Mesenchymal stem cell (in vitro differentiated cells and primary cell): ENCODE measurements around the gene COL23A1.
"Not testable (repeated sequence)": the region's sequence is repeated elsewhere in the genome, so short reads cannot be mapped to it uniquely, and the experiment has no call there.

ENCODE experiments used
- DNase-seq: peaks from one replicate; pipeline ENCODE4 v3.0.0-alpha.2; 2013
- H2AFZ ChIP-seq: one replicate; pipeline ENCODE4 v1.6.1; 2013; ENCODE audit warnings: low read depth, mild to moderate bottlenecking, control low read depth, inconsistent platforms, low read length, moderate library complexity
- H2AK5ac ChIP-seq: 2 replicates; pipeline ENCODE4 v1.6.1; 2013; ENCODE audit warnings: low read length, moderate library complexity, mild to moderate bottlenecking, inconsistent platforms; ENCODE audit not compliant: severe bottlenecking
- H2BK120ac ChIP-seq: one replicate; pipeline ENCODE4 v1.6.1; 2013; ENCODE audit warnings: low read depth, mild to moderate bottlenecking, inconsistent platforms, low read length, moderate library complexity
- H2BK12ac ChIP-seq, 2 experiments: one replicate each; pipeline ENCODE4 v1.6.1; 2013; ENCODE audit warnings: inconsistent platforms in 2 of 2, low read length in 2 of 2, mild to moderate bottlenecking in 2 of 2, moderate library complexity in 2 of 2, control low read depth in 1 of 2
- H2BK15ac ChIP-seq: one replicate; pipeline ENCODE4 v1.6.1; 2013; ENCODE audit warnings: mild to moderate bottlenecking, low read depth, inconsistent platforms; ENCODE audit not compliant: poor library complexity, severe bottlenecking
- H2BK5ac ChIP-seq: 2 replicates; pipeline ENCODE4 v1.6.1; 2013; ENCODE audit warnings: low read depth, mild to moderate bottlenecking, low read length, control low read depth, inconsistent platforms; ENCODE audit not compliant: poor library complexity, severe bottlenecking
- H3K14ac ChIP-seq, 2 experiments: one replicate each; pipeline ENCODE4 v1.6.1; 2013; ENCODE audit warnings: inconsistent platforms in 2 of 2, low read length in 2 of 2, control low read depth in 1 of 2, mild to moderate bottlenecking in 1 of 2, moderate library complexity in 1 of 2
- H3K18ac ChIP-seq, 2 experiments: one replicate each; pipeline ENCODE4 v1.6.1; 2013; ENCODE audit warnings: inconsistent platforms in 2 of 2, low read length in 2 of 2, control low read depth in 1 of 2, low read depth in 1 of 2, mild to moderate bottlenecking in 1 of 2
- H3K23ac ChIP-seq, 2 experiments: one replicate each; pipeline ENCODE4 v1.6.1; 2013; ENCODE audit warnings: inconsistent platforms in 2 of 2, low read length in 2 of 2, mild to moderate bottlenecking in 2 of 2, moderate library complexity in 2 of 2, control low read depth in 1 of 2
- H3K27ac ChIP-seq: 2 replicates; pipeline ENCODE4 v1.5.1; 2013; ENCODE audit warnings: mild to moderate bottlenecking, moderate library complexity, low read length, control low read depth, inconsistent platforms; ENCODE audit not compliant: poor library complexity, severe bottlenecking
- H3K27me3 ChIP-seq, 2 experiments: 2 replicates each; pipeline versions ENCODE4 v1.6.1 to v1.7.0; 2013; ENCODE audit warnings: low read length in 2 of 2, mild to moderate bottlenecking in 2 of 2, moderate library complexity in 2 of 2, control low read depth in 1 of 2, inconsistent platforms in 1 of 2; ENCODE audit not compliant: control insufficient read depth in 1 of 2, insufficient read depth in 1 of 2
- H3K36me3 ChIP-seq, 2 experiments: 2 replicates each; pipeline versions ENCODE4 v1.6.1 to v1.7.0; 2013; ENCODE audit warnings: low read length in 2 of 2, control low read depth in 1 of 2, inconsistent platforms in 1 of 2, low read depth in 1 of 2, mild to moderate bottlenecking in 1 of 2; ENCODE audit not compliant: insufficient read depth in 2 of 2, control insufficient read depth in 1 of 2
- H3K4ac ChIP-seq, 2 experiments: one replicate each; pipeline ENCODE4 v1.6.1; 2013; ENCODE audit warnings: inconsistent platforms in 2 of 2, low read length in 2 of 2, mild to moderate bottlenecking in 2 of 2, moderate library complexity in 2 of 2, control low read depth in 1 of 2, low read depth in 1 of 2
- H3K4me1 ChIP-seq: 2 replicates; pipeline ENCODE4 v1.6.1; 2013; ENCODE audit warnings: low read depth, low read length, control low read depth; ENCODE audit not compliant: control insufficient read depth, insufficient read depth
- H3K4me2 ChIP-seq: 2 replicates; pipeline ENCODE4 v1.6.1; 2013; ENCODE audit warnings: low read length, mild to moderate bottlenecking, inconsistent platforms; ENCODE audit not compliant: poor library complexity, severe bottlenecking
- H3K4me3 ChIP-seq, 2 experiments: 2 replicates each; pipeline versions ENCODE4 v1.5.1 to v1.7.0; 2013; ENCODE audit warnings: low read length in 2 of 2, mild to moderate bottlenecking in 2 of 2, control low read depth in 1 of 2, low read depth in 1 of 2; ENCODE audit not compliant: insufficient read depth in 1 of 2
- H3K79me1 ChIP-seq: replicated peaks from 2 replicates; pipeline ENCODE4 v1.6.1; 2013; ENCODE audit warnings: mild to moderate bottlenecking, control low read depth, low read length, inconsistent platforms; ENCODE audit not compliant: poor library complexity, severe bottlenecking
- H3K9ac ChIP-seq: 2 replicates; pipeline ENCODE4 v1.7.0; 2013; ENCODE audit warnings: mild to moderate bottlenecking, low read length, moderate library complexity
- H3K9me3 ChIP-seq: 2 replicates; pipeline ENCODE4 v1.7.0; 2013; ENCODE audit warnings: mild to moderate bottlenecking, low read length; ENCODE audit not compliant: control insufficient read depth
- H4K8ac ChIP-seq: one replicate; pipeline ENCODE4 v1.6.1; 2013; ENCODE audit warnings: inconsistent platforms, mild to moderate bottlenecking, low read length, moderate library complexity
- H4K91ac ChIP-seq: one replicate; pipeline ENCODE4 v1.6.1; 2013; ENCODE audit warnings: mild to moderate bottlenecking, low read length, inconsistent platforms
- WGBS: methylation state at CpG from one replicate; pipeline ENCODE4 v1.1.7; 2013; ENCODE audit warnings: mixed read lengths; 5-methylcytosine and 5-hydroxymethylcytosine counted together

The COL23A1 gene

GRCh38 chr5:178318893-178319292 lies 271.3 kb downstream of the COL23A1 start:
- Histone ChIP-seq H3K27me3 (peaks cover 0 to 5% of the 10 kb centered on the region in 2 experiments), H3K79me1 (no peaks in the 10 kb centered on the region), H2BK5ac (no peak overlapping the region), H3K4me3 (no peak overlapping the region), H3K14ac (no peak overlapping the region), H2BK12ac (no peak overlapping the region), H3K23ac (no peak overlapping the region), H3K9me3 (no peaks in the 10 kb centered on the region), H4K8ac (no peak overlapping the region), H2AK5ac (no peak overlapping the region), H3K4me1 (no peaks in the 10 kb centered on the region), H2BK15ac (no peak overlapping the region), H3K9ac (no peak overlapping the region), H4K91ac (no peak overlapping the region), H3K18ac (no peak overlapping the region), H3K4me2 (no peak overlapping the region), H3K4ac (no peak overlapping the region), H3K36me3 (no peaks in the 10 kb centered on the region), H2AFZ (no peak overlapping the region), H3K27ac (no peak overlapping the region), H2BK120ac (no peak overlapping the region)
- DNase-seq = no peak
- WGBS = 93% methylated on average over 6 of the region's 6 CpGs

GRCh38 chr5:178318382-178318781 lies 271.8 kb downstream of the COL23A1 start:
- Histone ChIP-seq H3K9me3 (no peaks in the 10 kb centered on the region), H3K9ac (no peak overlapping the region), H3K4me3 (no peak overlapping the region), H2BK5ac (no peak overlapping the region), H3K18ac (no peak overlapping the region), H3K4me1 (no peaks in the 10 kb centered on the region), H2AK5ac (no peak overlapping the region), H2BK120ac (no peak overlapping the region), H3K36me3 (no peaks in the 10 kb centered on the region), H3K27me3 (peaks cover 0 to 9% of the 10 kb centered on the region in 2 experiments), H3K4ac (no peak overlapping the region), H3K79me1 (no peaks in the 10 kb centered on the region), H3K27ac (no peak overlapping the region), H3K23ac (no peak overlapping the region), H3K4me2 (no peak overlapping the region), H2BK15ac (no peak overlapping the region), H2AFZ (no peak overlapping the region), H2BK12ac (no peak overlapping the region), H3K14ac (no peak overlapping the region), H4K91ac (no peak overlapping the region), H4K8ac (no peak overlapping the region)
- 92% methylated on average over 17 of the region's 17 CpGs for WGBS
- no peak for DNase-seq

- WGBS = 79% methylated on average over 5 of the region's 5 CpGs
- H3K18ac ChIP-seq, H3K4ac ChIP-seq, H2BK12ac ChIP-seq, H3K27me3 ChIP-seq, H4K91ac ChIP-seq, H2AK5ac ChIP-seq, H3K79me1 ChIP-seq, H3K9me3 ChIP-seq, H2BK15ac ChIP-seq, H3K23ac ChIP-seq, H2BK120ac ChIP-seq, DNase-seq, H3K14ac ChIP-seq, H3K4me3 ChIP-seq, H2AFZ ChIP-seq, H3K4me1 ChIP-seq, H4K8ac ChIP-seq, H3K27ac ChIP-seq, H2BK5ac ChIP-seq, H3K9ac ChIP-seq, H3K4me2 ChIP-seq, H3K36me3 ChIP-seq: not testable (repeated sequence)
Observed at GRCh38 chr5:178317727-178318126, 272.5 kb downstream of the COL23A1 start.

- Histone ChIP-seq H3K27ac (no peak overlapping the region), H2BK15ac (no peak overlapping the region), H3K9ac (no peak overlapping the region), H3K36me3 (no peaks in the 10 kb centered on the region), H3K14ac (no peak overlapping the region), H3K23ac (no peak overlapping the region), H2BK120ac (no peak overlapping the region), H3K4me2 (no peak overlapping the region), H3K4ac (no peak overlapping the region), H3K4me1 (no peaks in the 10 kb centered on the region), H2BK5ac (no peak overlapping the region), H3K4me3 (no peak overlapping the region), H2AK5ac (no peak overlapping the region), H4K91ac (no peak overlapping the region), H3K9me3 (no peaks in the 10 kb centered on the region), H3K79me1 (no peaks in the 10 kb centered on the region), H2AFZ (no peak overlapping the region), H4K8ac (no peak overlapping the region), H3K27me3 (peaks cover 0 to 8% of the 10 kb centered on the region in 2 experiments), H3K18ac (no peak overlapping the region), H2BK12ac (no peak overlapping the region)
- no peak for DNase-seq
- WGBS = 91% methylated on average over 18 of the region's 19 CpGs
Observed at GRCh38 chr5:178314961-178315820, 275.0 kb downstream of the COL23A1 start.
